Erythroblast (primary cell): ENCODE measurements around the gene S1PR1.

Source experiments
- GATA1 ChIP-seq: IDR thresholded peaks from 2 replicates; pipeline ENCODE4 v1.6.1; 2011; ENCODE audit warnings: low read depth, mild to moderate bottlenecking, control low read depth, low read length, moderate library complexity
- POLR2A ChIP-seq: IDR thresholded peaks from 2 replicates; pipeline ENCODE4 v1.6.1; 2011; ENCODE audit warnings: mild to moderate bottlenecking, low read length

DNA sequence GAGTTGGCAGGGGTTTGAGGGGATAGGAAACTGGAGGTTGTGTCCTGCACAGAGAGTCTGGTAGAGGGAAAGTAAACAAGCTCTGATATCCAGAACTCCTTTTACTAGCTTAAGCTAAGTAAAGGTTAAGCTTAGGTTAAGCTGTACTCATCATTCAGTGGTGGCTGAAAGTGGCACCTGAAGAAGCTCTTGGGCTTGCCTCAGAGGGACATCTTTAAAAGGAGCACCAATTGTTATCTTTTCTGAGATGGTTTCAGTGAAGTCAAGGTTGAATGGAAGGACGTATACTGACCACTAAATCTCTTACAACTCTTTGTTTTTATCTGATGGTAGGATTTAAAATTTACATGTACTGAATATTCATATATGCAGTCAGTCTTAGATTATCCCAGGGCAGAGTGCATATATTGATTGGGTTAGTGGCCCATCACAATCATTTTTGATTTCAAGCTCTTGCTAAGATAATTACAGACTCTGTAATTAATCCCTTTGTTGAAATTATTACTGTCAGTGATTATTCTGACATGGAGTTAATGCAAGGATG lies 43.3 kb downstream of the S1PR1 start:
- TF ChIP-seq POLR2A (no peak), GATA1 (no peak)
